Nucleus accumbens (tissue), 56 donors: ENCODE results near the gene PLEKHG3.

Experiments
- DNase-seq, 56 donors: peaks; one replicate each; lab custom pipeline; 2025; lab: John Stamatoyannopoulos, UW

Gene PLEKHG3

GRCh38 chr14:64737391-64738280 is 33.4 kb downstream of the PLEKHG3 start:
- DNase-seq: peak in 19 of 56 donors; percentile 20 to 69 (median 31)

GRCh38 chr14:64738281-64738804 is 34.1 kb downstream of the PLEKHG3 start:
- DNase-seq: no peak

- DNase-seq: no peak
Observed at GRCh38 chr14:64741200-64741599, 37.0 kb downstream of the PLEKHG3 start.

GRCh38 chr14:64741961-64742360 is 37.7 kb downstream of the PLEKHG3 start:
- DNase-seq: no peak

GRCh38 chr14:64743061-64743460 is 38.8 kb downstream of the PLEKHG3 start:
- DNase-seq: no peak

- peak in 9 of 56 donors; percentile 7 to 25 (median 16) for DNase-seq
Observed at GRCh38 chr14:64745511-64746091, 41.4 kb downstream of the PLEKHG3 start.

GRCh38 chr14:64746298-64747250 is 42.4 kb downstream of the PLEKHG3 start:
- DNase-seq: peak in 6 of 56 donors; percentile 17 to 36 (median 21)

GRCh38 chr14:64747327-64747726 is 43.1 kb downstream of the PLEKHG3 start:
- no peak for DNase-seq

- no peak for DNase-seq
Observed at GRCh38 chr14:64748521-64748920, 44.3 kb downstream of the PLEKHG3 start.

- DNase-seq: no peak
Observed at GRCh38 chr14:64748995-64749714, 44.9 kb downstream of the PLEKHG3 start.

GRCh38 chr14:64752909-64753308 is 48.7 kb downstream of the PLEKHG3 start:
- DNase-seq: no peak

- DNase-seq: no peak
Observed at GRCh38 chr14:64753374-64753773, 49.1 kb downstream of the PLEKHG3 start.

- no peak for DNase-seq
Observed at GRCh38 chr14:64753999-64754398, 49.8 kb downstream of the PLEKHG3 start.

GRCh38 chr14:64754685-64755084 is 50.5 kb downstream of the PLEKHG3 start:
- no peak for DNase-seq

- peak in 1 of 56 donors; percentile 15 for DNase-seq
Observed at GRCh38 chr14:64755781-64756221, 51.6 kb downstream of the PLEKHG3 start.

GRCh38 chr14:64756712-64757111 is 52.5 kb downstream of the PLEKHG3 start:
- DNase-seq: no peak

- DNase-seq: no peak
Observed at GRCh38 chr14:64757601-64758000, 53.4 kb downstream of the PLEKHG3 start.

GRCh38 chr14:64758025-64758521 is 53.8 kb downstream of the PLEKHG3 start:
- DNase-seq: no peak
